ENCODE measurements around the gene DNAJC9.

DNA sequence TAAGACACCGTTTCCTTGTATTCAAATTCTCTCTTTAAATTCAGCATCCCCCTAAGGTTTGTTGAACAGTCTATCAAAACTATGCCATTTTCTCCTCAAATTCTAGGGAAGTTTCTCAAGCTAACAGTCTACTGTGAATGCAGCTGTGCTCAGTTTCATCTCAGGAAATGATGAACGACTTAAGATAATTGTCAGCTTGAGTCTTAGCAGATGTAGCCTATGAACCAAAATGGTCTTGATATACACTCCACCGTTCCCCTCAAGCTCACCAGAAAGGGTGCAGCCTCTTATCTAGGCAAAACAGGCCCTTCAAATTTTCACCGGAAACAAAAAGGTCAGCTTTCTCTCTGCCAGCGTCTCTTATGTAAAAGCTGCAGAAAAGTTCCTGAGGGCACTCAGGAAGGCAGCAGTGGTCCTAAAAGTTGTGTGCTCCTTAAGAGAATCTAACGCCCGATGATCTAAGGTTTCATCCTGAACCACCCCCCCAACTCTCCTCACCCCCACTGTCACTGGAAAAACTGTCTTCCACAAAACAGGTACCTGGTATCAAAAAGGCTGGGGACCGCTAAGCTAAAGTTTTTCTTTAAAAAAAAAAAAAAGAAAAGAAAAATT lies 2.1 kb downstream of the DNAJC9 start:
- TF ChIP-seq, protein P1, sequence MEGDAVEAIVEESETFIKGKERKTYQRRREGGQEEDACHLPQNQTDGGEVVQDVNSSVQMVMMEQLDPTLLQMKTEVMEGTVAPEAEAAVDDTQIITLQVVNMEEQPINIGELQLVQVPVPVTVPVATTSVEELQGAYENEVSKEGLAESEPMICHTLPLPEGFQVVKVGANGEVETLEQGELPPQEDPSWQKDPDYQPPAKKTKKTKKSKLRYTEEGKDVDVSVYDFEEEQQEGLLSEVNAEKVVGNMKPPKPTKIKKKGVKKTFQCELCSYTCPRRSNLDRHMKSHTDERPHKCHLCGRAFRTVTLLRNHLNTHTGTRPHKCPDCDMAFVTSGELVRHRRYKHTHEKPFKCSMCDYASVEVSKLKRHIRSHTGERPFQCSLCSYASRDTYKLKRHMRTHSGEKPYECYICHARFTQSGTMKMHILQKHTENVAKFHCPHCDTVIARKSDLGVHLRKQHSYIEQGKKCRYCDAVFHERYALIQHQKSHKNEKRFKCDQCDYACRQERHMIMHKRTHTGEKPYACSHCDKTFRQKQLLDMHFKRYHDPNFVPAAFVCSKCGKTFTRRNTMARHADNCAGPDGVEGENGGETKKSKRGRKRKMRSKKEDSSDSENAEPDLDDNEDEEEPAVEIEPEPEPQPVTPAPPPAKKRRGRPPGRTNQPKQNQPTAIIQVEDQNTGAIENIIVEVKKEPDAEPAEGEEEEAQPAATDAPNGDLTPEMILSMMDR (IDR thresholded peaks at IDR 0.05): no peak
- TF ChIP-seq, protein P2, sequence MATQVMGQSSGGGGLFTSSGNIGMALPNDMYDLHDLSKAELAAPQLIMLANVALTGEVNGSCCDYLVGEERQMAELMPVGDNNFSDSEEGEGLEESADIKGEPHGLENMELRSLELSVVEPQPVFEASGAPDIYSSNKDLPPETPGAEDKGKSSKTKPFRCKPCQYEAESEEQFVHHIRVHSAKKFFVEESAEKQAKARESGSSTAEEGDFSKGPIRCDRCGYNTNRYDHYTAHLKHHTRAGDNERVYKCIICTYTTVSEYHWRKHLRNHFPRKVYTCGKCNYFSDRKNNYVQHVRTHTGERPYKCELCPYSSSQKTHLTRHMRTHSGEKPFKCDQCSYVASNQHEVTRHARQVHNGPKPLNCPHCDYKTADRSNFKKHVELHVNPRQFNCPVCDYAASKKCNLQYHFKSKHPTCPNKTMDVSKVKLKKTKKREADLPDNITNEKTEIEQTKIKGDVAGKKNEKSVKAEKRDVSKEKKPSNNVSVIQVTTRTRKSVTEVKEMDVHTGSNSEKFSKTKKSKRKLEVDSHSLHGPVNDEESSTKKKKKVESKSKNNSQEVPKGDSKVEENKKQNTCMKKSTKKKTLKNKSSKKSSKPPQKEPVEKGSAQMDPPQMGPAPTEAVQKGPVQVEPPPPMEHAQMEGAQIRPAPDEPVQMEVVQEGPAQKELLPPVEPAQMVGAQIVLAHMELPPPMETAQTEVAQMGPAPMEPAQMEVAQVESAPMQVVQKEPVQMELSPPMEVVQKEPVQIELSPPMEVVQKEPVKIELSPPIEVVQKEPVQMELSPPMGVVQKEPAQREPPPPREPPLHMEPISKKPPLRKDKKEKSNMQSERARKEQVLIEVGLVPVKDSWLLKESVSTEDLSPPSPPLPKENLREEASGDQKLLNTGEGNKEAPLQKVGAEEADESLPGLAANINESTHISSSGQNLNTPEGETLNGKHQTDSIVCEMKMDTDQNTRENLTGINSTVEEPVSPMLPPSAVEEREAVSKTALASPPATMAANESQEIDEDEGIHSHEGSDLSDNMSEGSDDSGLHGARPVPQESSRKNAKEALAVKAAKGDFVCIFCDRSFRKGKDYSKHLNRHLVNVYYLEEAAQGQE (IDR thresholded peaks at IDR 0.05; ENCODE audit: insufficient read depth in 1 of 2, low read depth in 2 of 2, low read length in 1 of 2): no peak
- no peak for TF ChIP-seq POLR2AphosphoS5 (IDR thresholded peaks at IDR 0.05; ENCODE audit: low read depth, low read length)
- TF ChIP-seq SIN3A (IDR thresholded peaks at IDR 0.05; ENCODE audit: borderline replicate concordance, insufficient read depth, low read depth, low read length): no peak
